ENCODE results near the gene RANBP1.

RANBP1 gene

GRCh38 chr22:20138868-20139267, 23.0 kb downstream of the RANBP1 start:
- DNase-seq = no peak

GRCh38 chr22:20139391-20140106, 23.6 kb downstream of the RANBP1 start:
- DNase-seq = no peak

- DNase-seq = no peak
Observed at GRCh38 chr22:20140107-20140445, 24.2 kb downstream of the RANBP1 start.

- no peak for DNase-seq
Observed at GRCh38 chr22:20140521-20140964, 24.6 kb downstream of the RANBP1 start.

- no peak for DNase-seq
Observed at GRCh38 chr22:20141186-20142077, 25.5 kb downstream of the RANBP1 start.

- no peak for DNase-seq
Observed at GRCh38 chr22:20142711-20143621, 27.1 kb downstream of the RANBP1 start.

- no peak for DNase-seq
Observed at GRCh38 chr22:20143883-20144665, 28.2 kb downstream of the RANBP1 start.

GRCh38 chr22:20145206-20145831, 29.4 kb downstream of the RANBP1 start:
- DNase-seq = no peak

GRCh38 chr22:20145832-20146223, 29.9 kb downstream of the RANBP1 start:
- DNase-seq = no peak

GRCh38 chr22:20146777-20147176, 30.9 kb downstream of the RANBP1 start:
- DNase-seq = no peak

GRCh38 chr22:20147237-20147988, 31.5 kb downstream of the RANBP1 start:
- no peak for DNase-seq

- DNase-seq = no peak
Observed at GRCh38 chr22:20148414-20148813, 32.5 kb downstream of the RANBP1 start.

- DNase-seq = no peak
Observed at GRCh38 chr22:20149257-20150250, 33.6 kb downstream of the RANBP1 start.

- no peak for DNase-seq
Observed at GRCh38 chr22:20150381-20151275, 34.7 kb downstream of the RANBP1 start, which contains the start of gene CCDC188. Gene CCDC188, minus strand, starts transcription at chr22:20151055. Its CDS starts 69 bp downstream, at chr22:20150986.

- DNase-seq = no peak
Observed at GRCh38 chr22:20151276-20151588, 35.3 kb downstream of the RANBP1 start.

GRCh38 chr22:20152464-20152890, 36.6 kb downstream of the RANBP1 start:
- DNase-seq = no peak

- no peak for DNase-seq
Observed at GRCh38 chr22:20153945-20154344, 38.0 kb downstream of the RANBP1 start.

- no peak for DNase-seq
Observed at GRCh38 chr22:20154602-20155187, 38.8 kb downstream of the RANBP1 start.

All from activated CD4-positive, alpha-beta T cell treated with anti-CD3 and anti-CD28 coated beads, Interleukin-10, Interleukin-2, amounts not matched to agents 100 ng/mL and 50 ng/mL, durations not matched to agents 16 hours and 8 hours (primary cell).